ENCODE results near the gene CCDC15.

Gene CCDC15

GRCh38 chr11:125080531-125080911 lies 126.5 kb downstream of the CCDC15 start:
- TF ChIP-seq PATZ1 (CRISPR knock-in tag; IDR thresholded peaks at IDR 0.05; ENCODE audit: borderline replicate concordance) (no peak), POU6F1 (CRISPR knock-in tag; IDR thresholded peaks at IDR 0.05; ENCODE audit: borderline replicate concordance, low read depth) (no peak), ZNF565 (CRISPR knock-in tag; conservative IDR thresholded peaks at IDR 0.05; ENCODE audit: low read depth) (no peak)
- no peak for ATAC-seq

- no peak for ATAC-seq
- TF ChIP-seq PPARA (CRISPR knock-in tag; IDR thresholded peaks at IDR 0.05; ENCODE audit: borderline replicate concordance) = no peak
- no peak for TF ChIP-seq TCF4 (CRISPR knock-in tag; IDR thresholded peaks at IDR 0.05; ENCODE audit: borderline replicate concordance)
- no peak for TF ChIP-seq ARNTL (CRISPR knock-in tag; IDR thresholded peaks at IDR 0.05; ENCODE audit: borderline replicate concordance, low read depth)
- no peak for TF ChIP-seq ZNF8 (CRISPR knock-in tag; IDR thresholded peaks at IDR 0.05)
- no peak for TF ChIP-seq ZNF565 (CRISPR knock-in tag; conservative IDR thresholded peaks at IDR 0.05; ENCODE audit: low read depth)
- TF ChIP-seq CSRNP3 (CRISPR knock-in tag; IDR thresholded peaks at IDR 0.05) = no peak
These were observed 127.2 kb downstream of the CCDC15 start for GRCh38 chr11:125081098-125081798.

GRCh38 chr11:125082040-125082439 lies 128.0 kb downstream of the CCDC15 start:
- TF ChIP-seq ZNF565 (CRISPR knock-in tag; conservative IDR thresholded peaks at IDR 0.05; ENCODE audit: low read depth) = no peak
- TF ChIP-seq GLIS3 (CRISPR knock-in tag; IDR thresholded peaks at IDR 0.05) = no peak
- TF ChIP-seq RARB (CRISPR knock-in tag; IDR thresholded peaks at IDR 0.05) = no peak
- no peak for TF ChIP-seq ESRRG (CRISPR knock-in tag; IDR thresholded peaks at IDR 0.05)
- TF ChIP-seq POU6F1 (CRISPR knock-in tag; IDR thresholded peaks at IDR 0.05; ENCODE audit: borderline replicate concordance, low read depth) = no peak
- ATAC-seq = no peak

GRCh38 chr11:125082611-125083311 lies 128.8 kb downstream of the CCDC15 start:
- peak; percentile 23; the same call in 1 of the 3 replicates for ATAC-seq

GRCh38 chr11:125083312-125084056 lies 129.5 kb downstream of the CCDC15 start:
- ATAC-seq = no peak
- no peak for TF ChIP-seq ZNF8 (CRISPR knock-in tag; IDR thresholded peaks at IDR 0.05)
- TF ChIP-seq CREB5 (CRISPR knock-in tag; IDR thresholded peaks at IDR 0.05; ENCODE audit: low read depth) = no peak
- no peak for TF ChIP-seq TSHZ2 (CRISPR knock-in tag; IDR thresholded peaks at IDR 0.05)
- TF ChIP-seq ZFP3 (CRISPR knock-in tag; IDR thresholded peaks at IDR 0.05) = no peak
- TF ChIP-seq ESRRG (CRISPR knock-in tag; IDR thresholded peaks at IDR 0.05) = no peak
- no peak for TF ChIP-seq ZC3H10 (CRISPR knock-in tag; IDR thresholded peaks at IDR 0.05)
- no peak for TF ChIP-seq ZNF70 (CRISPR knock-in tag; IDR thresholded peaks at IDR 0.05)
- no peak for TF ChIP-seq CSRNP3 (CRISPR knock-in tag; IDR thresholded peaks at IDR 0.05)
- TF ChIP-seq ARNTL (CRISPR knock-in tag; IDR thresholded peaks at IDR 0.05; ENCODE audit: borderline replicate concordance, low read depth) = no peak
- TF ChIP-seq ZFP30 (CRISPR knock-in tag; IDR thresholded peaks at IDR 0.05) = no peak

More at GRCh38 chr11:125082611-125083311, 128.8 kb downstream of the CCDC15 start:
- TF ChIP-seq TOX (CRISPR knock-in tag; IDR thresholded peaks at IDR 0.05; ENCODE audit: borderline replicate concordance) = no peak

Data from SK-N-SH treated with all-trans-retinoic acid at 6 μM for 48 hours (cell line).